ENCODE results near the gene PAXIP1.

The PAXIP1 gene

DNA sequence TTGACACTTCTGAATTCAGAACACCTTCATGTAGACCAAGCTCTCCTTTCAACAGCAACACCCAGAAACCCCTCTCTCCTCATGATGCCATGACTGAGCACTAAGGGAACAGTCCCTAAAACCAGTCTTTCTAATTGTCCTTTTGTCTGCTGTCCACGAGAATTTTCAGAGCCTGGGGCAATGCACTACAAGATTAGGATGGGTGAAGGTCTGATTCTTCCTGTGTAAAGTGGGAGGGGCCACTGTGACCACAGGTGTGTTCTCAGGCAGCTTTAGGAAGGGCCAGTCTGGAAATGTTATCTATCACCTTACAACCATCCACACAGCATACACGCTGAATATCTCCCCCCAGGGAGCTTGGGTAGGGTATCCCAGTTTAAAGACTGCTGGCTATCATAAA lies 7.9 kb downstream of the PAXIP1 start:
- DNase-seq (ENCODE audit: low spot score): no peak

DNA sequence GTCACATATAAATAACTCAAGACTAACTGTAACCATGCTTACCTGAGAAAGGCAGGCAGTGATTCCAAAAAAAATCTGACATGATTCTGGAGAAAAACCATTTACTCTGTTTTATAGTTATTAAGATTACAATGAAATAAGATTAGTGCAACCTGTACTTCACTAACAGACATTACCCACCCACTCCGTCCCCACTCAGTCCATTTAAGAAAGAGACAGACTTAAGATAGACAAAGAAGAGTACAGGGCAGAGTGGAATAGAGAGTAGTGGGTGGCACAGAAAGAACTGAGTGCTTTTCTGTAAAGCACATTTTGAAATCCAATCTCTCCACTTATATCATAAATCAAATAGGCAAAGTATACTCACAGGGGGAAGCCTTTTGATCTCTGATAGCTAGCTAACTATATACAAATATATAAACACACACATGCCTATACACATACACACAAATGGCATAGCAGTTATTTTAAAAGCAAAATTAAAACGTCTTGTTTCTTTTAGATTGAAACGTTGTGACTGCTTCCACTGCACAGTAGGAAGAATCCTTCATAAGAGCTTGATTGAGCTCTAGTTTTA lies 11.9 kb downstream of the PAXIP1 start:
- no peak for DNase-seq (ENCODE audit: low spot score)

DNA sequence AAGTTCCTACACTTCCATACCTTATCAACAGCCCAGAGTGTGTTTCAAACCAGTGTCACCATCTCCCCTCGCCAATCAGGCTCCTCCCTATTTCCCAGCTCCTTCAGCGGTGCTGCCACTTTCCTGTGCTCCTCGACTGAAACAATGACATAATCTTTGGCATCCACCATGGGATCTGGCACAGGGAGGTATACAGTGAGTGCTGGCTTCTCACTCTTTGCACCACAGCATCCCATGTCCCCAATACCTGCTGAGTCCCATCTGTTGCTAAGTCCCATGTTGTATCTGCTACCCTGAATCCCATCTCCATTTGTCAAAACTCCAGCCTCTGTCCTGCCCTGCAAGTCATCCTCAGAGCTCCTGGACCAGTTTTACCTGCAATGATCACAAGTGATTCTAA lies 15.4 kb downstream of the PAXIP1 start:
- peak; percentile 99 for DNase-seq (ENCODE audit: low spot score)

DNA sequence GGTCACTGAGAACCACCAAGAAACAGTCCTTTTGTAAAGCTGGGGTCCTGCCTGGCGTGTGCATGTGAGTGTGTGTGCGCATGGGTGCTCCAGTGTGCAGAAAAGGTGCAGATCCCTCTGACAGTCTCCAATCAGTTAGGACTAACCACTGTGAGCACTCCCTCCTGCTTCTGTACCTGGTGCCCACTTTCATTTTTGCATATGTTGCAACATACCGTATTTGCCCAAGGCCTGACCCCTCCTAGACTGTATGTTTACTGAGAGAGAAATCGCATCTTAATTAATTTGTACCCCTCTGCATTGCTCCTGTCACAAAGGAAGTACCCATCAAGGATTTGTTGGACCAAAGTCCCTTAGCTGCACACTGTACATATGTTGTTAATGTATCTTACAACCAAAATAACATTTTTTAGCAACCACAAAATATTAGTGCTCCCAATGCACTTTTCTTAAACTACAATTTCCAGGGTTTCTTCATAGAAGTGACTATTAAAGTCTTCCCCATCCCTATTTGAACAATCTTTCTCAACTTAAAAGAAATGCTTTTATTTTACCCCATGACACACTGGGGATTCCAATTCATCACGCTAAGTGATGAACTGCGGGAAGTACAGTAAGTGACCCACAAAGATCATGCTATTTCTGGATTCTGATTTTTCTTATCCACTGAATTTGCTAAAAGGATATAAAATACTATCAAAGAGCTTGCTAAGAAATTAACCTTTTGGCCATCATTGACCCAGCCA lies 16.6 kb downstream of the PAXIP1 start:
- DNase-seq (ENCODE audit: low spot score): no peak

DNA sequence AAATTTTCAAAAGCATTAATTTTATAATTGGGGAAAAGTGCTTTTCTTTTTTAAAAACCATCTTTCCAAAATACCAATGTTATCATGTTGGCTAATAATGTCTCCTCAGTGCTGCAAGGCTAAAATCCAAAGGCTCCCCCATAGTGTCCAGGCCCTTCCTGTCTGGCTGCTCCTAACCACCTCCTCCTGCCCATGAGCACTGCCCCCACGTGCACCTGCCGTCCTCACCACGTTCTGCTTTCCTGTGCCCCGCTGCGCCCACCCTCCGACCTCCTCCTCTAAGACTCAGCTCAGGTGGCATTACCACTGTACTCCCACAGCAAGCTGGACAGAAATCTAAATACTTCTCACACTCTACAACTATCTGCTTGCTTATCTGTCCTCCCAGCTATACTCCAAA lies 17.7 kb downstream of the PAXIP1 start:
- peak; percentile 59 for DNase-seq (ENCODE audit: low spot score)

DNA sequence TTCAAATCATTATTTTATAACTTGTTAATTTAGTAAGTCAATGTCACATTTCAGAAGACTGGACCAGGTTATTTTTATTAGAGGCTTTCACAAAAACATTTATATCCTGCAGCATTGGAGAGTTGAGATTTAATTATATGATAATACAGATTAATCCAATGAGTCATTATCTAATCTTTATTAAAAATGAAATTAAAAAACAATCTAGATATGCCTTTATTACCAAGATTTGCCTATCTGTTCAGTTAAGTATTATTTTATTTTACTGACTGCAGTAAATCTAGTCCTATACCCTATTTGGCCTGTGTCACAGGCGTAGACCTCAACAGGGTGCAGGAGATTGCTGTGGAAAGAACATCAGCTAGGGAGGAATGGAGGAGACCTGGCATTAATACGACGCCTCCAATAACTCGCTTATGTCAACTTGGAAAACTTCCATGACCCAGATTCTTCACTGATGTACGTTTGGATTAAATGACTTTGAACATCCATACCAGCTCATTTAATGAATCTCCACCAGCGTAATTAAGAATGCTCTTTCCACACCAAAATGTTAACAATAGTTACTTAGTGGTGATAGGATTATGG lies 18.2 kb downstream of the PAXIP1 start:
- peak; percentile 96 for DNase-seq (ENCODE audit: low spot score)

DNA sequence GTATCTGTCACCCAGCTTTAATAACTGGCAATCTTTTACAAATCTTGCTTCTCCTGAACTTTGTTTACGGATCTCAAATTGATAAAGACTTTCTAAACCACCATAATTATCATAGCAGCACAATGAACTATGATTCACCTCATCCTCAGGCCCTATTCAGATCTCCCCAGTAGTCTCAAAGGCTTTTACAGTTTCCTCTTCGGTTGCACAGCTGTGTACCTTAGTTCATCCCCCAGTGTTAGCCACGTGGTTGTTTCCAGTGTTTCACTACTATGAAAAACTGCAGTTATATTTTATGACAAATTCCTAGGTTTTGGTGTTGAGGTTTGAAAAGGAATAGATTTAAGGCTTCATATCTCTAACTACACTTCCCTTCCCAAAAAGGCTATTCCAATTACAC lies 24.9 kb downstream of the PAXIP1 start:
- no peak for DNase-seq (ENCODE audit: low spot score)

DNA sequence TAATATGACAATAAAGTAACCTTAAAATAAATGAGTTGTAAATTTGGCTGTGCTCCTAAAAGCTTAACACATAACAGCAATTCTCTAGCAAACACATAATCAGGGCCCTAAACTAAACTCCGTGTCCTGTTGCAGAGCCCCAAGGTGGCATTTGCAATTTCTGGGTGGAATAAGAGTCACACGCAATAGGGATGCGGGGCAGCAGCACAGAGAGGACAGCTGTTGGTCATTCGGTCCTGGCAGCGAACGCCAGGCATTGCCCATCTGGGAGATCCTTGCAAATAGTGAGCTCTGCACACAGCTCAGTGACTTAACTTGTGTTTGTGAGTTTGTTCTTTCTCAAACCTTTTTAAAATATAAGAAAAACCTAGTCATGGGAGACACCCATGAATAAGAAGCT lies 25.7 kb downstream of the PAXIP1 start:
- DNase-seq (ENCODE audit: low spot score): no peak

DNA sequence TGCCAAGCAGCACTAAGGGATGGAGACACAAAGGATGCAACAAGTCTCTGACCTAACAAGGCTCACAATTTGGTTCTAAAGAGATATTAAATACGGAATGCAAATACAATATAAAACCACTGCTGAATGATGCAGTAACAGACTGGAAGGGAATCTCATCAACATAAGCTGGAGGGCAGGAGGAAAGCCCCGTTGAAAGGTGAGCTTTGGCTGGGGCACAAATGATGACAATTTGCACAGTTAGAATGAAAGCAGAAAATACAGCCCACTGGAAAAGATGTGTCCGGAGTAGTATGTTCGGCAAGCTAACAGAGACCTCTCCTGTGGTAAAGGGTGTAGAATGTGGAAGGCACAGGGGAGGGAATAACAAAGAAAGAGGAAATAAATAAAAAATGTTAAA lies 26.1 kb downstream of the PAXIP1 start:
- peak; percentile 42 for DNase-seq (ENCODE audit: low spot score)

DNA sequence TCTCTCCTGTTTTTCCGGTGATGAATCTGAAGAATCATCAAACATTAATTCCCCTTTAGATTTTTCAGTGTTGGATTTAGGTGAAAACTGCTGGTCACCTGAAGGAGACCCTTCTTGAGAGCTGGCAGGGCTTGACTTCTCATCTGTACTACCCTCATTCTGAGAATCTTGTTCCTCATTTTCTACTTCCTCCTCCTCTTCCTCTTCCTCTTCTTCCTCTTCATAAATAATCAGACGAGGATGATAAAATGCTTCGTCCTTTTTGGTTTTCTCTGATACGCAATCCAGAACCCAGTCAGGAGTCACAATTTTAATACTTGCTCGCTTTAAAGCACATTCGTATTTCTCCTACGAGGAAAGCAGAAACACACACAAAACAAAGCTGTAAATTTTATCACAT lies 26.9 kb downstream of the PAXIP1 start:
- DNase-seq (ENCODE audit: low spot score): no peak

DNA sequence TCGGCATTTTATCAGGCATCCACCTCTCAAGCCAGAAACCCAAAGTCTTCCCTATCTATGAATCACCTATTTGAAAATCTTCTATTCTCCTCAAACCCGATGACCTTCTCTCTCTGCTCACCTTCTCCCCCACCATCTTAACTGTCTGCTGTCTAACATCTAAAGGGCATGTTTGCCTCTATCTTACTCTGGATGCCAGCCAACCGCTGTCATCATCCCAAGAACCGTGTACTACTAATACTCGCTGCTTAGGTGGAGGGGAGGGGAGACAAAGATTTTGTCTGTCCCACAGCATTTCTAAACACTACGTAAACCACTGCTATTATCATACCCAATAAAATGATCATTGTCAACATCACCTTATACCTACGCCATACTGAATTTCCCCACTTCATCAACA lies 29.5 kb downstream of the PAXIP1 start:
- DNase-seq (ENCODE audit: low spot score): peak; percentile 52

DNA sequence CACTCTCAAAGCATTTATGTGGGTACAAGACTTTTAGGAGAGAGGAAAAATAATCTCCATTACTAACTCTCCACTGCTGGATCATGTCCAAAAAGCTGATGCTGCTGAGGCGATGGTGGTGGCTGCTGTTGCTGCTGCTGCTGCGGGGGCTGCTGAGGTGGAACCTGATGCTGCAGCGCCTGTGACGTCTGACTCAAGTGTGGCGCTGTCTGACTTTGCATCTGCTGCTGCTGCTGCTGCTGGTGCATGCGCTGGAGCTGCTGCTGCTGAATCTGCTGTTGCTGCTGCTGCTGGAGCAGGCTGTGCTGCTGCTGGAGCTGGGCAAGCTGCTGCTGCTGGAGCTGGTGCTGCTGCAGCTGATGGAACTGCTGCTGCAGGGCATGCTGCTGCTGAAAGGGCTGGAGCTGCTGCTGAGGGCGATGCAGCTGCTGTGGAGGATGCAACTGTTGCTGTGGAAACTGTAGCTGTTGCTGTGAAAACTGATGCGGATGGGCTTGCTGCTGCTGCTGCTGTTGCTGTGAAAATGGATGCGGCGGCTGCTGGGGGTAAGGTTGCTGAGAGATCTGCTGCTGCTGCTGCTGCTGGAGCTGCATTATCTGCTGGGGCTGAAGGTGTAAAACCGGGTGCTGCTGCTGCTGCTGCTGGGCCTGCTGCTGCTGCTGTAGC lies 34.5 kb downstream of the PAXIP1 start:
- DNase-seq (ENCODE audit: low spot score): no peak

DNA sequence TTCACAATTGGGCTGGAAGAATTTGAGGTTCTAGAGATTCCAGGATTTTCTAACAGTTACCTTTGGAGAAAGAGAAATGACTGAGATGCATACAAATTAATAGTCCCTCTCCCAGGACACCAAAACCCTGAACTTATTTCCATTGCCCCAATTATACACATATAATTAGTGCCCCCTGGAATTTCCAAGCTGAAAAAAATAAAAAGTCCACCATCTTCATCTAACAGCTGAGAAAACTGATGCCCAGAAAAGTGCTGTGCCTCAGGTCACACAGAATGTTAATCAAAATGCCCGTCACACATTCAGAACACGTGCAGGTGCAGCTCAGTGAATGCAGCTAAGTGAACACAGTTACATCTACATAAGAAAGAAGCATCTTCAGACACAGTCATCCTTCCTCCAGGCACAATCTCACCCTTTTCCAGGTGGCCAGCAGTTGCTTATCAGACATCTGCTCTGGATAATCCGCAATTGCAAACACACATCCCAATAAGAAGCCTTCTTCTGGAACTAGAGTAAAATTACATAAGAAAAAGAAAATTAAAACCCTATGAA lies 35.4 kb downstream of the PAXIP1 start:
- no peak for DNase-seq (ENCODE audit: low spot score)

DNA sequence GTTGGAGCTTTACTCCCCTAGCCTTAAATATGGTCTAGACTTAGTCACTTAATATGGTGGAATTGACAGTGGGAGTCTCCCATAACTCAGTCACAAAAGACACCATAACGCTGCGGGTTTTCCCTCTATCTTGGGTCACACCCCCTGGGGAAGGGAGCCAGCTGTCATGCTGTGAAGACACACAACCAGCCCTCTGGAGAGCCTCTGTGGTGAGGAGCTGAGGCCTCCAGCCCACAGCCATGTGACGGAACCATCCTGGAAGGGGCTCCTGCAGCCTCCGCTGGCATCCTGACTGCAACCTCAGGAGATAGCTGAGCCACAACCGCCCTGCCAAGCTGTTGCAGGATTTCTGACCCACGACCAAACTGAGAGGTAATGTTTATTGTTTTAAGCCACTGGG lies 37.9 kb downstream of the PAXIP1 start:
- DNase-seq (ENCODE audit: low spot score): no peak

DNA sequence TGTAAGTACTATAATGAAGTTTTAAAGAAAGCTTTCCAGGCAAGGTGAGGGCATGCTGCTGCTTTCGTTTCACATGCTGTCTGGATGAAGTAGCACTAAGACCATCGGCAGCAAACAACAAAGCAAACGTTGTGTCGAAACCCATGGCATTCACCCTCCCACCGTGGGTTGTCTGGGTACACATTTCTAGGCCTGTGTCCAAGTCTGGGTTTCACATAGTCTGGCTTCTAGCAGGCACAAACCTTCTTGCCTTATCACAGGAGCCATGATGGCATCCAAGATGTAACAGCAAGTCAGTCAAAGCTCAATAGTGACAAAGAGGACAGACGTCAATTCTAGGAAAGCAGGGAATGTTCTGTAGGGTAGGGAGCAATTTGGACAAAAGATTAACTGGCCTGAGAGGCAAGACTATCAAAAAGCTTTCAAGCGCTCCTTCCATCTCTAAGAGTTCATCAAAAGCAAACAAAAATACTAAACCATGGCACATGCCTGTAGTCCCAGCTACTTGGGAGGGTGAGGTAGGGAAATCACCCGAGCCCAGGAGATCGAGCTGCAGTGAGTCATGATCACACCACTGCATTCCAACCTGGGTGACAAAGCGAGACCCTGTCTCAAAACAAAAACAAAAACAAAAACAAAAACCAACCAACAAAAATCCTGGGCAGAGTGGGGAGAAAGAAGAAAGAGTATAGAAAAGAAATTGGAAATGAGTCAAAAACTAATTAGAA lies 42.7 kb downstream of the PAXIP1 start:
- no peak for DNase-seq (ENCODE audit: low spot score)

DNA sequence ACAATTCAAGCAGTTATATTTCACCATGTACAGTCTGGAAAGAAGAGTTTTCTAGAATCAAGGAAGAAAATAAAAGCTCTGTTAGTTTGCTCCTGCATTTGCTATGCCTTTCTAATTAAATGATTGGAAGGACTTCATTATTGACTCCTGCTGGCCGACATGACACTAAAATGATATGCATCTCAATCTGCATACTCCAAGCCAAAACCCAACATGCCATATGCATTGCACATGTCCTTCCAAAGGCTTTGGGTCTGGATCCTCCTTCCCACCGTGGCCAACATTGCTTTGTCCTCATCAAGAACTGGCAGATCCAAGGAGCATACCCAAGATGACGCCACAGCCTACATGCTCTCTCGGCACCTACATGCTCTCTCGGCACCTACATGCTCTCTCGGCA lies 46.5 kb downstream of the PAXIP1 start:
- no peak for DNase-seq (ENCODE audit: low spot score)

DNA sequence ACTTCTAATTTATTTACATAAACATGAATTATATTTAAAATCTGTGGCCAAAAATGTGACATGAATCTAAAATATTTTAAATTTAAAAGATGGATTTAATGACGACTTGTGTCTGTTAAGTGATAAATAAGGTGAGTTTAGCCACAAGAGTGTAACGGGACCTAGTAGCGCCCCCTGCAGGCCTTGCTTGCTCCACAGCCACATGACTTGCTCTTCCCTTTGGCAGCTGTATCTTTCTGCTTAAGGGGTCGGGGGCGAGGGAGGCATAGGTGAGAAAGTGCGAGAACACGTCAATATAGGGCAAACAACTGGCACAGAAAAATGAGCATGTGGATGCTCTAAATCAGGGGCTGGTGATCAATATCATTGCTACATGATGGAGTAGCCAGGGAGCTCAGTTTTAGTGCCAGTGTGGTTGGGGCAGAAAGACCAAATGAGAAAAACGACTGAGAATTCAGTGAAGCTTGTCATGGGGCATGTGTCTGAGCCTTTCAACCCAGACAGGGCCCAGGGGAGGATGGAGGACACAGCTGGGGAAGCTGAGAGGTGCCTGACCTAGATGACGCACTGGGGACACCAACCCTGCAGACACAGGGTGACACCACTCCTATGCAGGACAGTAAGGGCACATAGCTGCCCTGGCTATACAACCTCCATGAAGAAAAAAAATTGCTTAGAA lies 49.8 kb downstream of the PAXIP1 start:
- DNase-seq (ENCODE audit: low spot score): peak; percentile 48

DNA sequence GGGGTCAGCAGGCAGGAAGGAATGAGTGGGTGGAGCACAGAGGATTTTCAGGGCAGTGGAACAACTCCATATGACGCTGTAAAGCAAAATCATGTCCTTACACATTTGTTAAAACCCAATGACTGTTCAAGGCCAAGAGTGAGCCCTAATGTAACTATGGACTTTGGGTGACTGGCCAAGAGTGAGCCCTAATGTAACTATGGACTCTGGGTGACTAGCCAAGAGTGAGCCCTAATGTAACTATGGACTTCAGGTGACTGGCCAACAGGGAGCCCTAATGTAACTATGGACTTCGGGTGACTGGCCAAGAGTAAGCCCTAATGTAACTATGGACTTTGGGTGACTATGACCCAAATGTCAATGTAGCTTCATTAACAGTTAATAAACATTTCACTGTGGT lies 52.0 kb downstream of the PAXIP1 start:
- no peak for DNase-seq (ENCODE audit: low spot score)

DNA sequence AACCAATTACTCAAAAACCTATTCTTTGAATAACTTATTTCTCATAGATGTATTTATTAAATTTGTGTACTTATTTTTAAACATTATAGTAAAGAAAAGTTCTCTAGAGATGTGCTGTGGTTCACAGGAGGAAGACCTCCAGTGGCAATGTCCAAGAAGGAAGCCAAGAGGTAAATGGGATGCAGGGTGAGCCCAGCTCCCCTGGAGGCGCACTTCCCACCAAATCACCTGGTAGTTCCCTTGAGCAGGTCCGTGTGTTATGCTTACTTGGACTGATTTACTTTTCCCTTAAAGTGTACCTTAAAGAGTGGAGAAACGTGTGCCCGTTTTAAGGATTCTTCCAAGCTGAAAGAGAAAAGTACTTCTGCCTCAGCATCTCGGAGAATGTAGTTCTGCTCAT lies 55.3 kb downstream of the PAXIP1 start:
- no peak for DNase-seq (ENCODE audit: low spot score)

DNA sequence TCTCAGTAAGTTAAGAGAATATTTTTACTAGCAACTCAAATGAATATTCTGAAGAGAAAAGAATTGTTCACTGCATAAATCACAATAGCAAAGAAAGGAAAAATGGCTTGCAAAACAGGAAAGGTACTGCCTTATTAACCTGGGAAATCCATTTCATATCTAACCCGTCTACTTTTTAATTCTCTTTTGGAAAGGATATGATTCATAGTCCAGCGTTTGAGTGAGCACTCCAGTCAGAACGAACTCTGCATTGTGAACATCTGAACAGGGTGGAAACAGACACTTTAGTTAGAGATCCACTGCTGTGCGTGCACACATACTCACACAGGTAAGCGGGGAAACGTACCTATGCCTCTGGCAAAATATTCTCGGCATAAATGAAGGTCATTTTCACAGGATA lies 56.8 kb downstream of the PAXIP1 start:
- DNase-seq (ENCODE audit: low spot score): no peak

DNA sequence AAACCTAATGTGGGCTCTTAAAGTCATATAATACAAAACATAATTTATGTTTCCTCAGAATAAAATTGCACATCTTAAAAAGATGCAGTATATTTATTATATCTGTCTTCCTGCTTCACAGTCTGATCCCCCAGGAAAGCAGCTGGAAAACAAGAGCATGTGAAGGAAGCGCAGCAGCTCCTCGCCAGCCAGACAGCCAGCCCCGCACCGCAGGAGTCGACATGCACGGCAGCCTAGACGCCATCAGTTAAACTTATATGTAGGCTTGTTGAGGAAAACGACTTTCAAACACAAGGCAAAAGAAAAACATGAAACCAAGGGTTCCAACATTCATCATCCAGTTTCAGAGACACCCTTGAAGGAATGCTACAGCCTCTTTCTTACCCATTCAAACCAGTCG lies 59.0 kb downstream of the PAXIP1 start:
- DNase-seq (ENCODE audit: low spot score): no peak

DNA sequence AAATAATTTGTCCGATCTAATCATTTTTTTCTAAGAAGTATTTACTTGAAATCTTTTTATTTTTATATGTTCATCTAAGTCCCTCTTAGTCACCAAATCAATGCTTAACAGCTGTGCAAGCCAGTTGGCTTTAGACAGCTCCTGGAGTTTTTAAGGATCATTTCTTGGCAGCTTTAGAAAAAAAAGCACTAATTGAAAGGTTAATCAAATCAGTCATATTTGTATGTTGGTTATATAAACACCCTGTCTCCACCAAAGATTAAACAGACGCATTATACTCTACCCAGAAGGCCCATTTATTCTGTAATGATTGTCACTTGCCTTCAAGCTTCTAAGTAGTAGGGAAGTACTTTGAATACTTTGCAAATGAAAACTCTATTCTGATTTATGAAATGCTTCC lies 60.2 kb downstream of the PAXIP1 start:
- no peak for DNase-seq (ENCODE audit: low spot score)

Measured in cerebellar cortex (tissue), 1 donor.